Uterus (tissue), 2 donors: ENCODE results near the gene TLR10.

ENCODE experiments used
- POLR2A ChIP-seq, 2 donors: fragments of 450-650 bp; IDR thresholded peaks; one replicate each; pipeline ENCODE4 v1.6.1; 2016; ENCODE audit warnings: antibody characterized with exemption in 2 of 2, mild to moderate bottlenecking in 1 of 2, moderate library complexity in 1 of 2
- TF ChIP-seq, protein P1 (sequence below), 4 experiments: fragments of 200-600 bp in 2 of 4; fragments of 450-650 bp in 2 of 4; sonication (generic) in 2 of 4; IDR thresholded peaks; one replicate each; pipeline ENCODE4 v1.5.1; 2016 to 2019; ENCODE audit warnings: antibody characterized with exemption in 4 of 4, mild to moderate bottlenecking in 2 of 4, moderate library complexity in 1 of 4

DNA sequence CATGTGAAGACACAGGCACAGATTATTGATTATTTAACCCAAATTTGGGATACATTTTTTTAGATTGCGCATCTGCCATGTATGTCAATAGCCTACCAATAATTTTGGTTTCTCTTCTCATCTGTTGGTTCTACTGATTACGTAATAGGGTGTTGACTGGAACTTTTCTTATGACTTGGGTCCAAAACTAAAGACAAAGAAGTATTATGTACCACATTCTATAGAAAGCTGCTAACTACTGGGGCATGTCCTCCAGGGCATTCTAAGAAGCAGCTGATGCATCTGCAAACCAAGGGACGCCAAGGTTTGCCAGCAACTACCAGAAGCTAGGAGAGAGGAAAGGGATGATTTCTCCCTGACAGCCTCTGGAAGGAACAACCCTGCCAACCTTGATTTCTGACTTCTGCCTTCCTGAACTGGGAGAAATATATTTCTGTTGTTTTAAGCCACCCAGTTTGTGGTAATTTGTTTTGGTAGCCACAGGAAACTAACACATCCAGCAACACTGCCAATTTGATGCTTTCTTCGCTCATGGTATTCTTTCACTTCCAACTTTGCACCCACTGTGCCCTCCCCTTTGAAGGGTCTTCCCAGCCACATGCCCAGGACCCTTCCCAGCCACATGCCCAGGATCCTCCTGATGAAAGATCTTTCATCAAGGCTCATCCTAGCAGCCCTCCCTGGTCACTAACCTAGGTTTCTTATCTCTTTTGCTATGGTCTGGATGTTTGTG lies 37.7 kb upstream of the TLR10 start:
- TF ChIP-seq, protein P1, sequence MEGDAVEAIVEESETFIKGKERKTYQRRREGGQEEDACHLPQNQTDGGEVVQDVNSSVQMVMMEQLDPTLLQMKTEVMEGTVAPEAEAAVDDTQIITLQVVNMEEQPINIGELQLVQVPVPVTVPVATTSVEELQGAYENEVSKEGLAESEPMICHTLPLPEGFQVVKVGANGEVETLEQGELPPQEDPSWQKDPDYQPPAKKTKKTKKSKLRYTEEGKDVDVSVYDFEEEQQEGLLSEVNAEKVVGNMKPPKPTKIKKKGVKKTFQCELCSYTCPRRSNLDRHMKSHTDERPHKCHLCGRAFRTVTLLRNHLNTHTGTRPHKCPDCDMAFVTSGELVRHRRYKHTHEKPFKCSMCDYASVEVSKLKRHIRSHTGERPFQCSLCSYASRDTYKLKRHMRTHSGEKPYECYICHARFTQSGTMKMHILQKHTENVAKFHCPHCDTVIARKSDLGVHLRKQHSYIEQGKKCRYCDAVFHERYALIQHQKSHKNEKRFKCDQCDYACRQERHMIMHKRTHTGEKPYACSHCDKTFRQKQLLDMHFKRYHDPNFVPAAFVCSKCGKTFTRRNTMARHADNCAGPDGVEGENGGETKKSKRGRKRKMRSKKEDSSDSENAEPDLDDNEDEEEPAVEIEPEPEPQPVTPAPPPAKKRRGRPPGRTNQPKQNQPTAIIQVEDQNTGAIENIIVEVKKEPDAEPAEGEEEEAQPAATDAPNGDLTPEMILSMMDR (IDR thresholded peaks at IDR 0.05): no peak
- TF ChIP-seq POLR2A (IDR thresholded peaks at IDR 0.05): no peak
